Islet precursor cell (in vitro differentiated cells): ENCODE results near the gene CCDC85A.

Experiments used
- DNase-seq: peaks from one replicate; pipeline ENCODE4 v3.0.0-alpha.2; 2018

The CCDC85A gene

DNA sequence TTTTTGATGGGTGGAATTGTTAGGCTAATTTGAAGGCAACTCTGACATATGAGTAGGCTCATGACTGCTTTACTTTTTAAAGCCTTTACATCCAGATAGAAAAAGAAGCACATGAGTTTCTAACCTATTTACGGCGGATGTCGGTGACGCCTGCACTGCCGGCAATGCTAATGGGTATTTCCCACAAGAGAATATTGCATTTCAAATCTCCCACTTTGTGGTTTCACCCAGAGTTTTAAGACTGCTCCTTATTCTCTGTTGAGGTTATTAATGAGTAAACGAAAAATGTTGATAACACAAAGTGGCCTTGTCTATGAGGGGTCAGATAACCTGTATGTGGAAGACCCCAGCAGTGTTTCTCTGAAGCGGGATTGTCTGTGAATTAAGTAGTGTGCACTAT is 14.0 kb downstream of the CCDC85A start:
- DNase-seq: no peak

DNA sequence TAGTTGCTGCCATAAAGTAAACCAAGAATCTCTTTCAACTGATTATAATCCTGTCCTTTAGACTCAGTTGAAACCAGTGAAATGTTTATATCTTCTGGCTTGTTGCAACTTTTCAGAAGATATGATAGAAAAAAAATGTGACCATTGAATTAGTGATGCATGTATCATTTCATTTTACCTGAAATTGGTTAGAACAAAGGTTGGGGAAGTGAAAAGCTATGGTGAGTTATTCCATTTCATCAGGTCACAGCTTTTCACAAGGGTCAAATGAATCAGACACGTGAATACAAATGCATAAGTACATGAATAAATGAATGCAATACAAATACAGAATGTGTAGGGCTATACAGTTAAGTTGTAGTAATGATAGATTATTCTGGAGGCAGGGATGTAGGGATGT is 15.1 kb downstream of the CCDC85A start:
- DNase-seq: no peak

DNA sequence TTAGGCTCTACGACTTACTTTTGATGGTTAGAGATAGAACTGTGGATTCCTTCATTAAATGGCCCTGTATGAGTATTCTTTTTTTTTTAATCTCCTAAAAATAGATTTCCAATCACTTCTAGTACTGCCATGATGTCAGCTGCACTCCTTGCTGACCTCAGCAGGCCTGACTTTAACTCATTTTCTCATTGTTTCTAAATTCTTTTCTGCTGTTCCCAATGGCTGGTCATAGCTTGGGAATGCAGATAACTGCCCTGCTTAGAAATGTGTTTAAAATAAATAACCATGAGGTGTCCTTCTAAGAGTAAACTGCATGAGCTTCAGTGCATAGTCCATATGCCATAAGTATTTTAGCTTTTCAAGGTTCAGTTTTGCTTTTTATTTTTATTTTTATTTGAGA is 15.7 kb downstream of the CCDC85A start:
- DNase-seq: no peak

DNA sequence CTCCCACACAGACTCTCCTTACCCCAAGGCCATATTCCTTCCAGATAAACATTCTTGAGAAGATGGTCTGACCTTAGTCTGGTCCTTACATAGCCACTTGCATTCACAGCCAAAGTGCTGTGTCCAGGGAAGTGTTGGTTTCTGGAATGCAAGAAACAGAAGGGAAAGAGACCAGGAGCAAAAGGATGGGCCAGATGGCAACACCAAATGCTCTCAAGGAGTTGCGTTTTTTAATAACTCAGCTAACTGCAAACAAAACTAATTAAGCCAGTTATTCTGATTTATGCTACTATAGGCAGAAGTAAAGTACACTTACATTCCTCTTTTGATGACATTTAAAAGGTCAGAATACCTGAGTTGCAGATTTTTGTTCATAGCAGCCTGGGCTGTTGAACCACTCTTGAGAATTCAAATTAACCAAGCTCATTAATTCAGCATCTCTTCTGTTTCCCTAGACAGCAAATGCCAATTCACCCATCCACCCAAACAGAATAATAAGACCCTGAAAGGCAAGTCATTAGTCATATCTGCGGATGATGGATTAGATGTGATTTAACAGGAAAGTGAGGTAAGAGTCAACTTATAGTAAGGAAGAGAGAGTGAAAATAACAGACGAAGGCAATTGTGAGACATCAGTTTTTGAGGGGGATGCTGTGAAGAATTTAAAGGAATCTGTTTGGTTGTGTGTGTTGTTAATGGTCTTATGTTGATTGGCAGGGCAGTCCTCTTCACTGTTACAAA is 18.8 kb downstream of the CCDC85A start:
- DNase-seq: no peak

DNA sequence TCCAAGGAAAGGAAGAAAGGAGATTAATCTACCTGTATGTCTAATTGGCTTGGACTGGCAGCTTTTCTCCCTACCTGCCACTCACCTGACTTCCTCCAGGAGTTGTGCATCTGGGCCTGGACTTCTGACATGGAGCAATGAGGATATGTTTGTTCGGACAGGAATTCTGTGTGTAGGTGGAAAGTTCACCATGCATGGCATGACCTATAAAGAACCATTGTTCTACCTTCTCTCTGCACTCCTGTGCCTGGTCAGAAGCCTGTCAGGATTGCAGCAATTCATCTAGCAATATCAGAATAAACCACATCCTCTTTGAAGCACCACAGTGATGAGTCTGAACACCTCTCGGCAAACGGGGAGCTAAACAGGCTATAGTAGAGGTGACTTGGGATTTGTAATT is 20.8 kb downstream of the CCDC85A start:
- DNase-seq: no peak

DNA sequence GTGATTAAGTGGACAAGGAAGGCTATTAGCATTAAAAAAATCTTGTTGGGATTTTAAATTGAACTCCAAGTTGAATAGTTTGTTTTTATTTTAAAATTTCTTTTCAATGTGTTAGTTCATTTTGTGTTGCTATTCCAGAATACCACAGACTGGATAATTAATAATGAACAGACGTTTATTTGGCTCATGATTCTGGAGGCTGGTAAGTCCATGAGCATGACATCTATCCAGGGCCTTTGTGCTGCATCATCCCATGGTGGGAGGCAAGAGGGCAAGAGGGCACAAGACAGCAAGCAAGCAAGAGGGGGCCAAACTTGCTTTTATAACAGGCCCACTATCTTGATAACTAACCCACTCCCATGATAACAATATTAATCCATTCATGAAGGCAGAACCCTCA is 22.5 kb downstream of the CCDC85A start:
- DNase-seq: no peak

DNA sequence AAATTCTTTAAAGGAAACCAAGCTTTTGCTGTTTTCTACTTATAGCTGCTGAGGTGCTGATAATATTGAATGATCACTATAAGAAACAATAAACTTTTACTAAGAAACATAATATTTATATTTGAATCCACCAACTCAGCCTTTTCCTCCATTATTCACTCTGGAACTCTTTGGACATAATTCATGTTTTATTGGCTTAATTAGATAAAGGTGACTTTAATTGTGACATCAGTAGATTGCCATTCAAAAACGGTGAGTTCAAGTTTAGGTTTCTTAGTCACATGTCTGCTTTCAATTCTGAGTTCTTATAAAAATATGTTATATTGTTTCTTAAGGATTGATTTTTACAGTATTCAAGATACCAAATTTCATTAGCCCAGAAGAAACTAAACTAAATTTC is 24.0 kb downstream of the CCDC85A start:
- DNase-seq: no peak

DNA sequence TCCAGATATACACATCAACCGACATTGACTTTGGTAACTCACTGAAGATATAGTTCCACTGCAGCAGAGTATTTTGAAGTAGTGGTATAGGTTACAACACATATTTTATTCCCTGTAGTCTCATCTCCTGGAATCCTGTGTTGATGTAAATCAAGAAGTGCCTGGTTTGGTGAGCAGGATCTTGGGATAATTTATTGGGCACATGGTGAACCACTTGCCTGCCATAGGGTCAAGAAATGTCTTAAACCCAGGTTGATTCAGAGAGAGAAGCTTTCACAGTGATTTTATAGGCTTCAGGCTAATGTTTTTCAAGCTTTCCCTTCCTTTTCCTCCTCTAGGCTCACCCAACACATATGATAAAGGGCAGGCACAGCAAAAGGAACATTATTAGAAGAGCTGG is 24.6 kb downstream of the CCDC85A start:
- no peak for DNase-seq

DNA sequence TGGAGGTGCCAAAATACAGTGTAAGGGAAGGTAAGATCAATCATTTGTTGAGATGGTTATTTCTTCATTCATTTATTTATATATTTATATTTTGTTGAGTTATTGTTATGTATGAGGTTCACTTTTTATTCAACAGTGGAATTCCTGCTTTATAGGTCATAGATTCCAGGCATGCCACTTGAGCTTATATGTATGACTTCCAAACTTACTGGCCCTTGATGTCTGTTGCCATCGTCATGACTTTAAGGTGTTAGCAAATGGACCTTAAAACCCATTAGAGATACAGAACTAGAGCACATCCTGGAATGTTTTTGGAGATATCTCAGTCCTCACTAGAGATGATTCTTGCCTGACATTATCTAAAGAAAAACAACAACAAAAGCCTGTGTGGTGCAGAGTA is 25.9 kb downstream of the CCDC85A start:
- no peak for DNase-seq

DNA sequence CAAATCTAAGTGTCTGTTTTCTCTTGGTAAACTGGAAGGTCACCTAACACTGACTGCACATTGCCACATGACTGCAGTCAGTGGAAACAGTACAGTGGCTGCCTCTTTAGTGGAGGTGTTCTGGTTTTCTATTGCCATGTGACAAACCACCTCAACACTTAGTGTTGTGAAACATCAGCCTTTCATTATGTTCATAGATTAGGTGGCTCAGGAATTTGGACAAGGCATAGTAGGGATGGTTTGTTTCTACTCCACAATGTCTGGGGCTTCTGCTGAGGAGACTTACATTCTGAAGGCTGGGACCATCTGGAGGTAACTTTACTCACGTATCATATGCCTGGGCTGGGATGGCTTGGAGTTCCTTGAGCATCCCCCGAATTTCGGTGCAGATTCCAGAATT is 26.5 kb downstream of the CCDC85A start:
- no peak for DNase-seq

DNA sequence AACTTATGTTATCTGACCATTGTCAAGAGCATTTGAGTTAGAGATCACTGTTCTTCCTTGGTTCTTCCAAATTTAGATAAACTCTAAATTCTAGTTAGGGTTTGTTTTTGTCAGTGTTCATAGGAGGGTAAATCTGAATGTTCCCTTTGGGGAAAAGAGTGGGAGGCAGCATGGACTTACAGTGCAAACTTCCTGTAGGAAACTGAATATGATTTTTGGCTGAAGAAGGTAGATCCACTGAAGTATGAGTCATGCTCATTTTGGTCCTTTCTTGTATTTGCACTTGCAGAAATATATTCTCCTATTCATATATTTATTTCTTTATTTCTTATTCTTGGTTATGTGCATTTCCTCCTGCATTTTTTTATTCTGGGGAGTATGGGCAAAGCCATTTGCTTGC is 27.3 kb downstream of the CCDC85A start:
- DNase-seq: no peak

DNA sequence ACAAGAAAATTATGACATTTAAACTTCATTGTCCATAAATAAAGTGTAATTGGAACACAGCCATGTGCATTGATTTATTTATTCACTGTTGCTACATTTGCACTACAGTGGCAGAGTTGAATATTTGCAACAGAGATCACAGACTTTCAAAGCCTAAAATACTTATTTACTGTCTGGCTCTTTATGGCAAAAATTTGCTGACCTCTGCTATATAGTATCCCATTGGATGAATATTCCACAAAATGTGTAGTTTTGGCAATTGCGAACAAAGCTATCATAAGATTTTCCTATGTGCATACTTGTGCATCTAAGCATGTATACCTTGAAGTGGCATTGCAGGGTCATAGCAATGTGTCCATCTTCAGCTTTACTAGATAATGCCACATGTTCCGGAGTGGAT is 32.1 kb downstream of the CCDC85A start:
- no peak for DNase-seq

DNA sequence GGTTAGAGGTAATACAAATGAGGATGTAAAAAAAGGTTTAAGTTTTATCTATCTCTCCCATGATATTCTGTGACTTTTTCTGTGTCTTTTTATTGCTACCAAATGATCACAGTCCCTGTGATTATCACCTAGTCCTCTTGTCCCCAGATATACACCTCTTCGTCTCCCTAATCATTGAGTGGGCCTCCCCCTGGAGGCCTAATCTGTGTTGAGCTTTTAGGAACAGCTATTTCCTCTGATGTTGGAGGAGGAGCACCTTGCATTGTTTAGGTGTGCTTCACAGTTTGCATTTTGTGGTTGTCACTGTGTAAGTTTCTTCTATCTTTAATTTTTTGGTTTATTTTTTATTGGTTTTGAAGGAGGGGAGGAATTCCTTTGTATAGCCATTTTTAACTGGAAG is 33.3 kb downstream of the CCDC85A start:
- DNase-seq: no peak

DNA sequence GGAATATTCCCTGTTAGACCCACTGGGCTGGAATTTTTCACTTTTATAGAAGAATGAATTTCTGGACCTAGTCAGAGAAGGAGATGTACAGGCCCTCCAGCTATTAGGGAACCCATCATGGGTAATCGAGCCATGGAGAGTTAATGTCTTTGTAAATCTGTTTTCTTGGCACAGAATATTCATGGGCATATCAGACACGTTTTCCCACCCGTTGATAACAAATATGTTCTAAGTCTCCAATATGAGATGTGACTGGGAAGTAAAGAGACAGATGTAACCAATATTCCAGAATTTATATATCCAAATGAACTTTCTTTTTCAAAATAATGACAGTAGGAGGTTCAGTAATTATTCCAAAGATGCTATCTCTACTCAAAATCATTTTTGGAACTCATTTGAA is 38.7 kb downstream of the CCDC85A start:
- DNase-seq: no peak

DNA sequence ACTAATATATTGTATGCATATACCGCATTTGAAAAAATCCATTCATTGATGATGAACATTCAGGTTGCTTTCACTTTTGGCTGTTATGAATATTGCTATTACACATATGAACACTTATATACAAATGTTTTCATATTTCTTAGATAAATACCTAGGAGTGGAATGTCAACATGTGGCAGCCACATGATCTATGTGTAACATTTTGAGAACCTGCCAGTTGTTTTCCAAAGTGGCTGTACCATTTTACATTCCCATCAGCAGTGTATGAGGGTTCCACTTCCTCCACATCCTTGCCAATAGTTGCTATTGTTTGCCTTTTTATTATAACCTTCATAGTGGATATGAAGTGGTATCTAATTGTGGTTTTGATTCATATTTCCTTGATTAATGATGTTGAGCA is 40.5 kb downstream of the CCDC85A start:
- DNase-seq: no peak

DNA sequence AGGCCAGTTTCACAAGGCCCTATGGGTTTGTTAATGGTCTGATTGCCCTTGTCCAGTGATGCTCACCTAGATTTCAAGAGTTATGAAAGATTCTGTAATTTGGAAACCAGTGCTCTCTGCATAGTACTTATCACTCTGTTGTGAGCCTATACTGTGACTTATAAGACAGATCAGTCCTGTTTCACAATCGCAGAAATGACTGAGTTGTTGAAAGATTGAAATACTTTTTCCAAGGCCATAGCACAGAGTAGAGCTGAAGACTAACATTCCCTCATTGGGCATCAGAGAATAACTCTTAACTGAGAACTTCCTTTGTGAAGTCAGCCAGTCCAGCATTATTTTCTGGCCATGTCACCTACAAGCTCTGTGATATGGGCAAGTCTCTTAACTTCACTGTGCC is 44.0 kb downstream of the CCDC85A start:
- DNase-seq: no peak

DNA sequence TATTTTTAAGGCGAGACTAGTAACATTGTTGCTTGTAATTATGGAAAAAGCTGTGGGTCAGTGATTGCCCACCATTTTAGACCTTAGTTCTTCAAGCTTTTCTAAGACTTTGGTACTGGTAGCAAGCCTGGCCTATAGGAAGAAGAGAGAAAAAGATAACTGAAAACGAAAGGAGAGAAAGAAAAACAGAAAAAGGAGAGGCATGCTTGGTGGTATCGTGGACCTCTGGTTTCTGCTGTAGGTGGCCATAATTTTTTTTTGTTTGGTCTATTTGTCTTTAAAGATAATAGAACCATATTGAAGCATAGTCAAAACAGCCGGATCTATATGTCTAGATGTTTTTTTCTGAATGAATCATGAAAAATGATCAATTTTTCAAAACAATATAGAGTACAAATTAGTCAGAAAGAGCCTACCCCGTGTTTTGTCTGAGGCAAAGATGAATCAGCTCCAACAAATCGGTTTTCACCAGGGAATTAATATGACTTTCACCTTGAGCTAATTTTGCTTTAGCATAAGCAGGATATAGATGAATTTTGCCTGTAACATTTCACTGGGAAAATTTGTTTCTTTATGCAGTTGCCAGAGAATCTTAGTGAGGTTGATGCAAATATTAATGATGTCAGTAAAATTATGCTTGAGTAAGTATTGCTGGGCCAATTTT is 45.7 kb downstream of the CCDC85A start:
- no peak for DNase-seq

DNA sequence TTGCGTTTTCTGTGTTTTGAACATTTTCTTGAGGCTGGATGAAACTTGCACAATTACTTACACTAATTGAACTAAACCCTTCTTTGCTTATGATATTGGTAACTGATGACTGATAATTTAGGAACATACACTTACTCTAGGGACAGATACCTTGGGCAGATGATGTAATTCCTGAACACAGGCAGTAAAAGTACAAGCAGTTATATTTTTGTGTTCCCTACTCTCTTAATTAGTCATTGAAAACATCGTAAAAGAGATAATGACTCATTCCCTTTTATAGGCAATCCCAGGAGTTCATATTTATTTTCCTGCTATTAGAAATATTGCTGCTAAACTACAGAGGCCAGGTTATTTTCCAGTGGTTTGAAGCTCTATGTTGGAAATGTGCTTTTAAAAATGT is 46.4 kb downstream of the CCDC85A start:
- DNase-seq: no peak

DNA sequence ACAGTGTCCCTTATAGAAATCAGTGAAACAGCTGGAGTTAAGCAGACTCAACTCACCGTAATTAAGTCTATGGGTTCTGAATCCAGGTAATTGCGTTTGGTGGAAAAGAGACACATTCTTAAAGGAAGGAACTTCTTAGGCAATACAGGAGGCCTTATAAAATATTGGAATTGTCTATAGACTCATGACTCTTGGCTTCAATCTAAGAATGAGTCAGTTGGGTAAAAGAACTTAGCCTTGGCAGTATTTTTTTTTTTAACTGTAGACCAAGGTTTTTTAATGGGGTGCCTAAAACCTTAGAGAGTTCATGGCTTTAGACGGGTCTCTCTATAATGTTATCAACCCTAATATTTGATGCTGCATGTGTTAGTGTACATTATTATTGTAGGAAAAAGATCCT is 47.6 kb downstream of the CCDC85A start:
- DNase-seq: no peak

DNA sequence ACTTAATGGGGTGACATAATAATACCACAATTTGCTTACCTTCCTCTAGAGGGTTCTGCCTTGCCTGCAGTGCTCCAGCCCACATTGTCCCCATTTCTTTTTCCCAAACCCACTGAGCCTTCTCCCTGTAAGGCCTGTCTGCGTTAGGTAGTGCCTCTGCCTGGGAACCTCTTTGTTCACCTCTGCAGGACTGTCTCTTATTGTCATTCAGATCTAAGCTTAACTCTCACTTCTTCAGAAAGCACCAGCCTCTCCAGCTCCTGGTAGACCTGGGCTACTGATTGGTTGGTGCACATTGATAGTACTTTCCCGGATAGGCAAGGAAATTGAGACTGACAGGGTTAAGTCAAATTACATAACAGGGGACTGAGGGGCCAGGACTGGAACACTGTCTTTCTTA is 49.1 kb downstream of the CCDC85A start:
- DNase-seq: no peak

DNA sequence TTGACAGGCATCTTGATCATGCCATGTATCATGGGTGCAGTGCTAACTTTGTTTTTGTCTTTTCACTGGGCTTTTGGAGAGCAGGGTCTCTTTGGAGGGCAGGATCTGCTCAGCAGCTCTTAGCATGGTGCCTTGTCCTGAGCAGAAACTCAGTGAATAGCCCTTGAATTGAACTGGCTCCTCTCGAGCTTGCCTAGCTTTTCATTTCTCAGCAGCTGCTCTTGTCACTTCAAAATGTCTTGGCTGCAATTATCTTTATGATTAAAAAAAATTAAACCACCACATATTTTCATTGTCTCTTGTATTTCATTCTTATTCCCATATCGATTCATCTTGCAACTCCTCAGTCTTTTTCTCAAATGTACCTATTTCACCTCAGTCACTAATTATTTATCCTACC is 50.5 kb downstream of the CCDC85A start:
- no peak for DNase-seq

DNA sequence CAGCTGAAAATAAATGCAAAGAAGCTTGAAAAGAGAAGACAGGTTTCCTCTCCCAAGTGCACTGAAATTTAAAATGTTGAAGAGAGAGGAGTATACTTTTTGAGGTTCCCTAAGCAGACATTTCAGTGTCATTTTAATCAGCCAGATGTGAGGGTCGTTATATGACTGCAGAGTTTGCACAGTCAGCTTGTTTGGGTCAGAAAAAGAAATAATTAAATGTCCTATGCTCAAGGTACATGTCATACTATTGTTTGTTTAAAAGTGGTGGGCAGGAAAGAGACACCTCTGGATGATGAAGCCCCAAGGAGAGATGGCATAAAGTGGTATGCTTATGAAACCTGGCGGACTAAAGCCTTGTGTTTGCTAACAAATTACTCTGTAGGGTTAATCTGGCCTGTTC is 55.2 kb downstream of the CCDC85A start:
- DNase-seq: no peak

DNA sequence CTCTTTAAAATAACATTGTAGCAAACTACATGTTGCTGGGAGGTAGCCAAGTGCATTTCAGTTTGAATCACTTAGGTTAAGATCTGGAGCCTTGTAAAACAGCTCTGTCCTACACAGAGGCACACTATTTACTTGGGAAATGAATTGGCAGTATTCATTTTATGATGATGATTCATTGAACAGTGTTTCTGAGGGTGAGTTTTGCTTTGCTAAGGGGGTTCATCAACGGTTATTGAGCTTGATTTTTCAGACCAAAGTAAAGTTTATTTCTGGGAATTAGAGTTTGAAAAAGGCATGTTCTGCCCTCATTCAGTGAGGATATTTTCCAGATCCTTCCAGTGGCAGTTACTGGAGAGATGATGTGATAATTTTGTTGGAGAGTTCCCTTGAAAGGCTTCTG is 55.6 kb downstream of the CCDC85A start:
- DNase-seq: no peak

DNA sequence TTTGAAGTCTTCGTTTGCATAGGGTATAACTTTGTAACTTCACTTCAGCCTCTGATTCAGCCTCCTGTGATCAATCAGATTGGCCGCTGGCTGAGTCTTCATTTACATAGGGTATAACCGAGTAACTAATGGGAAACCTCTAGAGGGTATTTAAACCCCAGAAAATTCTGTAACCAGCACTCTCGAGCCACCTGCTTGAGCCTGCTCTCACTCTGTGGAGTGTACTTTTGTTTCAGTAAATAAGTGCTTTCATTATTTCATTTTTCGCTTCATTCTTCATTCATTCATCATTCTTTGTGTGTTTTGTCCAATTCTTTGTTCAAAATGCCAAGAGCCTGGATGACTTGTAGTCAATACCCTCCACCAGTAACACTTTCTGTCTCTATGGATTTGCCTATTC is 56.4 kb downstream of the CCDC85A start:
- DNase-seq: no peak

DNA sequence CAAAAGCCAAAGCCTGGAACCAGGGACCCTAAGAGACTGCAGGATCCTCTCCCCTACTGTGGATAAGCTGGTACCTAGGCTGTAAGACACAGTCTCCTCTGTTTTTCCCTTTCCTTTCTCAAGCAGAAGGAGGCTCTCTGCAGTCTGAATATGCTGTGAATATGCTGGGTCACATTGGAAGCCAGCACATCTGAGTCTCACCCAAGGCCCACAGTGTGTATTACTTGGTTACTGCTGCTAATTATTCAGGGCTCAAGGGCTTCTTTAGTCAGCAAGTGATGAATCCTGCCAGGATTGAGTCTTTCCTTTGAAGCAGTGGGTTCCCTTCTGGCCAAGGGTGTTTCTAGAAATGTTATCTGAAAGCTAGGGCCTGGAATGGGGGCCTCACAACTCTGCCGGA is 60.7 kb downstream of the CCDC85A start:
- no peak for DNase-seq
